T1000 (cell line): ENCODE results near the gene HOXA10.

ENCODE experiments used
- DNase-seq: peaks from one replicate; lab custom pipeline; 2025; ENCODE audit warnings: mixed read lengths; lab: John Stamatoyannopoulos, UW

HOXA10 gene

GRCh38 chr7:27173956-27174873, at the start of gene HOXA10:
Gene HOXA10, minus strand, starts transcription at chr7:27174320. Its CDS starts 14 bp downstream, at chr7:27174306.
- DNase-seq: no peak

- DNase-seq: no peak
These were observed 47.2 kb upstream of the HOXA10 start for GRCh38 chr7:27221201-27221797.

- DNase-seq: no peak
These were observed 46.4 kb upstream of the HOXA10 start for GRCh38 chr7:27220440-27220955.

- DNase-seq: no peak
These were observed 45.7 kb upstream of the HOXA10 start for GRCh38 chr7:27219821-27220220.

- no peak for DNase-seq
These were observed 43.8 kb upstream of the HOXA10 start for GRCh38 chr7:27217951-27218350.

- DNase-seq: no peak
These were observed 41.2 kb upstream of the HOXA10 start for GRCh38 chr7:27215356-27215755.

- no peak for DNase-seq
These were observed 40.3 kb upstream of the HOXA10 start for GRCh38 chr7:27214239-27214950.

GRCh38 chr7:27213433-27214238, 39.5 kb upstream of the HOXA10 start:
- DNase-seq: no peak

- no peak for DNase-seq
These were observed 38.6 kb upstream of the HOXA10 start for GRCh38 chr7:27212497-27213432.

GRCh38 chr7:27211764-27212204, 37.7 kb upstream of the HOXA10 start:
- DNase-seq: no peak

- DNase-seq: no peak
These were observed 36.9 kb upstream of the HOXA10 start for GRCh38 chr7:27211084-27211446.

GRCh38 chr7:27210441-27211083, 36.4 kb upstream of the HOXA10 start:
- no peak for DNase-seq

- no peak for DNase-seq
These were observed 35.9 kb upstream of the HOXA10 start for GRCh38 chr7:27209933-27210440.

- no peak for DNase-seq
These were observed 34.9 kb upstream of the HOXA10 start for GRCh38 chr7:27208998-27209397.

- DNase-seq: no peak
These were observed 33.3 kb upstream of the HOXA10 start for GRCh38 chr7:27207348-27207985.

- no peak for DNase-seq
These were observed 31.5 kb upstream of the HOXA10 start for GRCh38 chr7:27205325-27206280.

- DNase-seq: no peak
These were observed 30.8 kb upstream of the HOXA10 start for GRCh38 chr7:27204851-27205322.
